Spleen (tissue), 7 donors: ENCODE results near the gene SGCA.

ENCODE experiments used
- POLR2A ChIP-seq, 3 donors: fragments of 450-650 bp; IDR thresholded peaks; one replicate each; pipeline ENCODE4 v1.5.1; 2017; ENCODE audit warnings: antibody characterized with exemption in 3 of 3, mild to moderate bottlenecking in 1 of 3
- TF ChIP-seq, protein P1 (sequence below), 11 experiments: fragments of 200-600 bp in 7 of 11; fragments of 450-650 bp in 4 of 11; sonication (generic) in 4 of 11; IDR thresholded peaks in 8 of 11; conservative IDR thresholded peaks in 3 of 11; 1 replicate in 7 of 11; 2 replicates in 4 of 11; pipeline versions ENCODE4 v1.4.0 to v1.8.0; 2016 to 2021; ENCODE audit warnings: antibody characterized with exemption in 11 of 11, inconsistent platforms in 4 of 11, mild to moderate bottlenecking in 1 of 11
- donor health status: DM: no; HTN: no; CAD: no; lungs with moderate emphysema.
- donor health status: DM: no; HTN: no; CAD: no.
- donor health status: DM: no; HTN: no; CAD: no.

DNA sequence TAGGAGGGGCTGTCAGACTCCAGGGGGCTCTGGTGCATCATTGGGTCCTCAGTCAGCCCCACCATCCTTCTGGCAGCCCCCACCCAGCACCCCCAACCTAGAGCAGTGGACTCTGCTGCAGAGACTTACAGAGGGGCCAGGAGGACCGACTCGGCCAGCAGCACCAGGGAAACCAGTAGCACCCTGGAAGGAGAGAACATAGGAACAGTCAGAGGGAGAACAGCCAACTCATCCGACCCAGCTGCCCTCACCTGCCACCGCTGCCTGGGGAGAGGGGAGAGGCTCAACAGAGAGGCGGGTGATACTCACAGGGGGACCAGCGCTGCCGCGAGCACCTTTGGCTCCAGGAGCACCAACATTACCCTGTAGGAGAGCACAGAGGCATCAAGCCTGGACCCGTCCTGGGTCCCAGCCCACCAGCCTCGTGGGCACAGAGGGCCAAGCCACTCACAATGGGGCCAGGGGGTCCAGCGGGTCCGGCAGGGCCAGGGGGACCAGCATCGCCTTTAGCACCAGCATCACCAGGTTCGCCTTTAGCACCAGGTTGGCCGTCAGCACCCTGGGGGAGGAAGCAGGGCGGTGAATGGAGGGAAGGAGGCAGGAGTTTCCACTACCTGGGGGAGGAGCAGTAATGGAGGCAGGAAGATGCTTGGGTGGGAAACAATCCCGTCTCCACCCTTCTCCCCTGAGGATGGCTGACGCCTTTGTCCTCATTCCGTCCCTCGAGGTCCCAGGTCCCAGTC, 23.9 kb downstream of the SGCA start:
- TF ChIP-seq, protein P1, sequence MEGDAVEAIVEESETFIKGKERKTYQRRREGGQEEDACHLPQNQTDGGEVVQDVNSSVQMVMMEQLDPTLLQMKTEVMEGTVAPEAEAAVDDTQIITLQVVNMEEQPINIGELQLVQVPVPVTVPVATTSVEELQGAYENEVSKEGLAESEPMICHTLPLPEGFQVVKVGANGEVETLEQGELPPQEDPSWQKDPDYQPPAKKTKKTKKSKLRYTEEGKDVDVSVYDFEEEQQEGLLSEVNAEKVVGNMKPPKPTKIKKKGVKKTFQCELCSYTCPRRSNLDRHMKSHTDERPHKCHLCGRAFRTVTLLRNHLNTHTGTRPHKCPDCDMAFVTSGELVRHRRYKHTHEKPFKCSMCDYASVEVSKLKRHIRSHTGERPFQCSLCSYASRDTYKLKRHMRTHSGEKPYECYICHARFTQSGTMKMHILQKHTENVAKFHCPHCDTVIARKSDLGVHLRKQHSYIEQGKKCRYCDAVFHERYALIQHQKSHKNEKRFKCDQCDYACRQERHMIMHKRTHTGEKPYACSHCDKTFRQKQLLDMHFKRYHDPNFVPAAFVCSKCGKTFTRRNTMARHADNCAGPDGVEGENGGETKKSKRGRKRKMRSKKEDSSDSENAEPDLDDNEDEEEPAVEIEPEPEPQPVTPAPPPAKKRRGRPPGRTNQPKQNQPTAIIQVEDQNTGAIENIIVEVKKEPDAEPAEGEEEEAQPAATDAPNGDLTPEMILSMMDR (IDR thresholded peaks at IDR 0.05 in 8 of 11, conservative IDR thresholded peaks at IDR 0.05 in 3 of 11), result no peak
- TF ChIP-seq POLR2A (IDR thresholded peaks at IDR 0.05), result no peak
